K562 treated with DMSO at 1 percent for 12 hours (cell line): ENCODE measurements around the gene ANKFN1. TPM values are rescaled to one million over a fixed set of nuclear protein-coding genes. Genes with fewer than 3 reads are reported as not detected.

Experiments
- total RNA-seq: library from RNA; unstranded; fragments of 300-600 nt; gene quantifications from 2 replicates; pipeline ENCODE4 v1.2.3, GENCODE V29; 2022; ENCODE audit not compliant: insufficient read depth

ANKFN1 gene
- total RNA-seq, result 0.80 and 2.3 TPM in 2 replicates

GRCh38 chr17:56152874-56153602 lies at the start of gene ANKFN1:
TSS of gene ANKFN1 (plus strand) at chr17:56153475. CDS start at chr17:56212668, 59,193 bp downstream.

